Cortex of kidney (tissue), 1 donor: ENCODE measurements around the gene DEPDC4.
"Not testable (repeated sequence)": the region's sequence is repeated elsewhere in the genome, so short reads cannot be mapped to it uniquely, and the experiment has no call there.

Source experiments
- DNase-seq: peaks from one replicate; lab custom pipeline; 2025; lab: John Stamatoyannopoulos, UW

Gene DEPDC4

GRCh38 chr12:100266835-100267602 is at the start of gene DEPDC4, which contains the start of gene SCYL2:
DEPDC4 (minus strand) TSS chr12:100267079; CDS start chr12:100267076, 3 bp downstream.
SCYL2 (plus strand) TSS chr12:100267177; CDS start chr12:100282971, 15,794 bp downstream.
- peak; percentile 50 for DNase-seq

GRCh38 chr12:100311317-100311716 is 44.4 kb upstream of the DEPDC4 start:
- DNase-seq, result no peak

GRCh38 chr12:100308138-100308537 is 41.3 kb upstream of the DEPDC4 start:
- not testable (repeated sequence) for DNase-seq

GRCh38 chr12:100304334-100304733 is 37.5 kb upstream of the DEPDC4 start:
- DNase-seq, result not testable (repeated sequence)

GRCh38 chr12:100303831-100304230 is 37.0 kb upstream of the DEPDC4 start:
- DNase-seq, result no peak

- DNase-seq, result no peak
Measured at GRCh38 chr12:100302081-100302480, 35.2 kb upstream of the DEPDC4 start.

GRCh38 chr12:100295764-100296555 is 29.1 kb upstream of the DEPDC4 start:
- no peak for DNase-seq

- not testable (repeated sequence) for DNase-seq
Measured at GRCh38 chr12:100294366-100294765, 27.5 kb upstream of the DEPDC4 start.

GRCh38 chr12:100293017-100293416 is 26.1 kb upstream of the DEPDC4 start:
- no peak for DNase-seq

- DNase-seq, result no peak
Measured at GRCh38 chr12:100290016-100290415, 23.1 kb upstream of the DEPDC4 start.

GRCh38 chr12:100289038-100289437 is 22.2 kb upstream of the DEPDC4 start:
- no peak for DNase-seq

GRCh38 chr12:100284556-100284955 is 17.7 kb upstream of the DEPDC4 start:
- not testable (repeated sequence) for DNase-seq

GRCh38 chr12:100279607-100280244 is 12.8 kb upstream of the DEPDC4 start:
- no peak for DNase-seq

- DNase-seq, result no peak
Measured at GRCh38 chr12:100279159-100279558, 12.3 kb upstream of the DEPDC4 start.

GRCh38 chr12:100274291-100274690 is 7.4 kb upstream of the DEPDC4 start:
- DNase-seq, result no peak

- no peak for DNase-seq
Measured at GRCh38 chr12:100273782-100274181, 6.9 kb upstream of the DEPDC4 start.

GRCh38 chr12:100268835-100269564 is 2.1 kb upstream of the DEPDC4 start:
- no peak for DNase-seq

- DNase-seq, result no peak
Measured at GRCh38 chr12:100267603-100268281, 863 bp upstream of the DEPDC4 start.

- no peak for DNase-seq
Measured at GRCh38 chr12:100266585-100266834, 369 bp downstream of the DEPDC4 start.

- DNase-seq, result no peak
Measured at GRCh38 chr12:100265732-100266584, 921 bp downstream of the DEPDC4 start.

- not testable (repeated sequence) for DNase-seq
Measured at GRCh38 chr12:100265107-100265506, 1.8 kb downstream of the DEPDC4 start.
